Natural killer cell (primary cell): ENCODE measurements around the gene ORAI3. TPM values are rescaled to one million over a fixed set of nuclear protein-coding genes. Genes with fewer than 3 reads are reported as not detected.

Experiments
- ATAC-seq, 3 donors: fragments of 150-1000 bp in 2 of 3; fragments of 200-7000 bp in 1 of 3; cut with Tn5 transposase; 1 replicate in 1 of 3; 2 replicates in 2 of 3; pipeline ENCODE4 v1.10.0; 2021; ENCODE audit warnings: mild to moderate bottlenecking in 2 of 3, moderate library complexity in 2 of 3
- DNase-seq, 2 donors: peaks; one replicate each; pipeline versions ENCODE4 v3.0.0 to v3.0.0-alpha.2; 2013 to 2021; ENCODE audit warnings: mixed read lengths in 1 of 2
- H3K27ac ChIP-seq: one replicate; pipeline ENCODE4 v1.5.1; 2013; ENCODE audit warnings: mild to moderate bottlenecking, low read length
- H3K27me3 ChIP-seq: one replicate; pipeline ENCODE4 v1.6.1; 2013; ENCODE audit warnings: low read length; ENCODE audit not compliant: control insufficient read depth, insufficient read depth
- H3K36me3 ChIP-seq: one replicate; pipeline ENCODE4 v1.6.1; 2013; ENCODE audit warnings: low read length; ENCODE audit not compliant: control insufficient read depth, insufficient read depth
- H3K4me1 ChIP-seq: one replicate; pipeline ENCODE4 v1.6.1; 2013; ENCODE audit warnings: low read length; ENCODE audit not compliant: control insufficient read depth, insufficient read depth
- H3K4me3 ChIP-seq: one replicate; pipeline ENCODE4 v1.5.1; 2013; ENCODE audit warnings: low read length
- H3K9me3 ChIP-seq: one replicate; pipeline ENCODE4 v1.6.1; 2013; ENCODE audit warnings: low read length; ENCODE audit not compliant: control insufficient read depth, insufficient read depth
- H3K27ac Mint-ChIP-seq, 2 donors: one replicate each; pipeline ENCODE4 v1.8.0; 2022; ENCODE audit warnings: mild to moderate bottlenecking in 2 of 2, mixed read lengths in 2 of 2, moderate library complexity in 1 of 2
- H3K27me3 Mint-ChIP-seq, 2 donors: one replicate each; pipeline ENCODE4 v1.8.0; 2022; ENCODE audit warnings: low read depth in 2 of 2, mixed read lengths in 2 of 2
- H3K36me3 Mint-ChIP-seq: one replicate; pipeline ENCODE4 v1.8.0; 2022; ENCODE audit warnings: mixed read lengths
- H3K4me1 Mint-ChIP-seq, 2 donors: one replicate each; pipeline ENCODE4 v1.8.0; 2022; ENCODE audit warnings: mixed read lengths in 2 of 2
- H3K4me3 Mint-ChIP-seq: one replicate; pipeline ENCODE4 v1.8.0; 2022; ENCODE audit warnings: mild to moderate bottlenecking, moderate library complexity, mixed read lengths
- H3K9me3 Mint-ChIP-seq, 2 donors: one replicate each; pipeline ENCODE4 v1.8.0; 2022; ENCODE audit warnings: mixed read lengths in 2 of 2
- CTCF ChIP-seq: fragments of 200-600 bp; IDR thresholded peaks from one replicate; pipeline ENCODE4 v1.8.0; 2022; ENCODE audit warnings: antibody characterized with exemption
- WGBS: methylation state at CpG from one replicate; pipeline ENCODE4 v1.1.7; 2013; ENCODE audit warnings: missing lambda C conversion rate; ENCODE audit not compliant: insufficient coverage; 5-methylcytosine and 5-hydroxymethylcytosine counted together
- intact Hi-C: fragments of 100-400 bp; cut with micrococcal nuclease; formaldehyde crosslinking; loops from one replicate; pipeline ENCODE4 v1.14.2; 2022
- total RNA-seq, 4 donors: library from RNA; stranded (reverse); fragments of 120-200 nt in 1 of 4; gene quantifications; one replicate each; pipeline versions ENCODE4 v1.2.3 to v1.2.4, GENCODE V29; 2013 to 2022

ORAI3 gene
- total RNA-seq, 3 donors from 2014 or later (not counting 1 experiment from before 2014, with no cell fraction given) = 10.8 to 19.8 (median 12.8) TPM

- Mint-ChIP-seq H3K4me3 (no peak overlapping the region), H3K9me3 (no peaks in the 10 kb centered on the region), H3K4me1 (peaks cover 0 to 4% of the 10 kb centered on the region in 2 donors), H3K27me3 (peaks cover 0 to 6% of the 10 kb centered on the region in 2 donors), H3K36me3 (no peaks in the 10 kb centered on the region), H3K27ac (no peak overlapping the region)
- H3K36me3 ChIP-seq = no peaks in the 10 kb centered on the region
- intact Hi-C loops = no loop called here
- H3K9me3 ChIP-seq = no peaks in the 10 kb centered on the region
- DNase-seq (no peak), ATAC-seq (no peak)
- no peak for TF ChIP-seq CTCF
- no peak overlapping the region for H3K4me3 ChIP-seq
- 89% methylated on average over 17 of the region's 19 CpGs for WGBS
- H3K27ac ChIP-seq = no peak overlapping the region
- peaks cover 13% of the 10 kb centered on the region for H3K4me1 ChIP-seq
- H3K27me3 ChIP-seq = no peaks in the 10 kb centered on the region
Measured at GRCh38 chr16:31000671-31001382, 52.0 kb downstream of the ORAI3 start.

- Mint-ChIP-seq H3K4me1 (peaks cover 0 to 4% of the 10 kb centered on the region in 2 donors), H3K27me3 (peaks cover 0 to 8% of the 10 kb centered on the region in 2 donors), H3K27ac (no peak overlapping the region), H3K36me3 (no peaks in the 10 kb centered on the region), H3K4me3 (no peak overlapping the region), H3K9me3 (no peaks in the 10 kb centered on the region)
- Histone ChIP-seq H3K27me3 (no peaks in the 10 kb centered on the region), H3K4me1 (peaks cover 9% of the 10 kb centered on the region), H3K9me3 (no peaks in the 10 kb centered on the region), H3K36me3 (no peaks in the 10 kb centered on the region), H3K4me3 (no peak overlapping the region), H3K27ac (no peak overlapping the region)
- intact Hi-C loops = no loop called here
- 88% methylated on average over 16 of the region's 16 CpGs for WGBS
- TF ChIP-seq CTCF = no peak
- ATAC-seq (no peak), DNase-seq (no peak)
Measured at GRCh38 chr16:31001507-31002249, 52.8 kb downstream of the ORAI3 start.

- Histone ChIP-seq H3K36me3 (no peaks in the 10 kb centered on the region), H3K9me3 (no peaks in the 10 kb centered on the region), H3K27me3 (no peaks in the 10 kb centered on the region), H3K27ac (no peak overlapping the region), H3K4me1 (peaks cover 4% of the 10 kb centered on the region), H3K4me3 (no peak overlapping the region)
- DNase-seq = no peak
- Mint-ChIP-seq H3K27ac (no peak overlapping the region), H3K27me3 (peaks cover 0 to 8% of the 10 kb centered on the region in 2 donors), H3K9me3 (no peaks in the 10 kb centered on the region), H3K36me3 (no peaks in the 10 kb centered on the region), H3K4me3 (no peak overlapping the region), H3K4me1 (peaks cover 0 to 4% of the 10 kb centered on the region in 2 donors)
- no peak for TF ChIP-seq CTCF
- ATAC-seq = no peak
- 89% methylated on average over 10 of the region's 10 CpGs for whole genome bisulfite sequencing
- intact Hi-C loops = no loop called here
Measured at GRCh38 chr16:31002250-31002700, 53.4 kb downstream of the ORAI3 start.
